H9 (cell line): ENCODE results near the gene PKMYT1. TPM values are rescaled to one million over a fixed set of nuclear protein-coding genes. Genes with fewer than 3 reads are reported as not detected.

Experiments used
- DNase-seq: peaks from one replicate; pipeline ENCODE4 v3.0.0-alpha.2; 2017
- H2AFZ ChIP-seq: one replicate; pipeline ENCODE4 v1.6.1; 2013; ENCODE audit warnings: mild to moderate bottlenecking, low read length, control low read depth, moderate library complexity
- H2AK5ac ChIP-seq: 2 replicates; pipeline ENCODE4 v1.6.1; 2013; ENCODE audit warnings: low read length, control low read depth, mixed read lengths; ENCODE audit not compliant: insufficient read length
- H2BK120ac ChIP-seq: one replicate; pipeline ENCODE4 v1.6.1; 2013; ENCODE audit warnings: low read depth, mild to moderate bottlenecking, low read length, control low read depth, inconsistent platforms; ENCODE audit not compliant: poor library complexity, severe bottlenecking
- H2BK12ac ChIP-seq: 2 replicates; pipeline ENCODE4 v1.6.1; 2013; ENCODE audit warnings: low read length, control low read depth, mixed read lengths, low read depth; ENCODE audit not compliant: insufficient read length
- H2BK15ac ChIP-seq: 2 replicates; pipeline ENCODE4 v1.6.1; 2013; ENCODE audit warnings: low read depth, low read length, control low read depth
- H2BK20ac ChIP-seq: one replicate; pipeline ENCODE4 v1.6.1; 2013; ENCODE audit warnings: low read depth, mild to moderate bottlenecking, low read length, control low read depth, inconsistent platforms; ENCODE audit not compliant: poor library complexity, severe bottlenecking
- H2BK5ac ChIP-seq: 2 replicates; pipeline ENCODE4 v1.6.1; 2013; ENCODE audit warnings: low read length, control low read depth, mixed read lengths; ENCODE audit not compliant: insufficient read length
- H3K14ac ChIP-seq: 2 replicates; pipeline ENCODE4 v1.6.1; 2013; ENCODE audit warnings: low read length, control low read depth; ENCODE audit not compliant: insufficient read depth
- H3K18ac ChIP-seq: 2 replicates; pipeline ENCODE4 v1.6.1; 2013; ENCODE audit warnings: low read depth, mild to moderate bottlenecking, mixed read lengths, low read length, control low read depth; ENCODE audit not compliant: insufficient read length
- H3K23ac ChIP-seq: 2 replicates; pipeline ENCODE4 v1.6.1; 2013; ENCODE audit warnings: low read length, control low read depth, mixed read lengths, low read depth; ENCODE audit not compliant: insufficient read length
- H3K23me2 ChIP-seq: 2 replicates; pipeline ENCODE4 v1.6.1; 2013; ENCODE audit warnings: low read depth, mild to moderate bottlenecking, mixed read lengths, low read length, control low read depth; ENCODE audit not compliant: insufficient read length, poor library complexity, severe bottlenecking
- H3K27ac ChIP-seq: 2 replicates; pipeline ENCODE4 v1.5.1; 2013; ENCODE audit warnings: low read length, control low read depth, mixed read lengths, low read depth; ENCODE audit not compliant: insufficient read length
- H3K27me3 ChIP-seq: 2 replicates; pipeline ENCODE4 v1.6.1; 2013; ENCODE audit warnings: low read length, control low read depth, inconsistent platforms; ENCODE audit not compliant: insufficient read depth
- H3K4ac ChIP-seq: 2 replicates; pipeline ENCODE4 v1.6.1; 2013; ENCODE audit warnings: low read depth, mild to moderate bottlenecking, control low read depth, inconsistent platforms, low read length, moderate library complexity
- H3K4me1 ChIP-seq: 2 replicates; pipeline ENCODE4 v1.6.1; 2013; ENCODE audit warnings: low read length, control low read depth, inconsistent platforms; ENCODE audit not compliant: insufficient read depth
- H3K4me2 ChIP-seq: 2 replicates; pipeline ENCODE4 v1.6.1; 2013; ENCODE audit warnings: low read length, control low read depth, mixed read lengths; ENCODE audit not compliant: insufficient read length, insufficient read depth
- H3K56ac ChIP-seq: 2 replicates; pipeline ENCODE4 v1.6.1; 2013; ENCODE audit warnings: low read depth, mild to moderate bottlenecking, mixed read lengths, low read length, control low read depth; ENCODE audit not compliant: insufficient read length
- H3K79me1 ChIP-seq: 2 replicates; pipeline ENCODE4 v1.6.1; 2013; ENCODE audit warnings: low read depth, mild to moderate bottlenecking, moderate library complexity, low read length, control low read depth, inconsistent platforms; ENCODE audit not compliant: insufficient read depth, poor library complexity, severe bottlenecking
- H3K79me2 ChIP-seq: 2 replicates; pipeline ENCODE4 v1.6.1; 2013; ENCODE audit warnings: low read length, control low read depth, inconsistent platforms; ENCODE audit not compliant: insufficient read depth
- H3K9ac ChIP-seq: 2 replicates; pipeline ENCODE4 v1.6.1; 2013; ENCODE audit warnings: low read length, control low read depth, mixed read lengths; ENCODE audit not compliant: insufficient read length; ENCODE audit errors: extremely low read depth
- H3K9me3 ChIP-seq: one replicate; pipeline ENCODE4 v1.6.1; 2013; ENCODE audit warnings: low read depth, low read length, inconsistent platforms; ENCODE audit not compliant: control insufficient read depth
- H3T11ph ChIP-seq: one replicate; pipeline ENCODE4 v1.6.1; 2013; ENCODE audit warnings: mild to moderate bottlenecking, low read length, control low read depth, inconsistent platforms
- H4K20me1 ChIP-seq: one replicate; pipeline ENCODE4 v1.6.1; 2013; ENCODE audit not compliant: control insufficient read depth, insufficient read length, insufficient read depth
- H4K5ac ChIP-seq: 2 replicates; pipeline ENCODE4 v1.6.1; 2013; ENCODE audit warnings: low read depth, mild to moderate bottlenecking, mixed read lengths, low read length, control low read depth; ENCODE audit not compliant: insufficient read length
- H4K8ac ChIP-seq: replicated peaks from 2 replicates; pipeline ENCODE4 v1.6.1; 2013; ENCODE audit warnings: low read length, control low read depth, mixed read lengths, low read depth; ENCODE audit not compliant: insufficient read length
- H4K91ac ChIP-seq: 2 replicates; pipeline ENCODE4 v1.6.1; 2013; ENCODE audit warnings: low read depth, mild to moderate bottlenecking, moderate library complexity, mixed read lengths, low read length, control low read depth; ENCODE audit not compliant: insufficient read length
- H3K27ac Mint-ChIP-seq, 3 experiments: 2 replicates in 2 of 3; 3 replicates in 1 of 3; pipeline ENCODE4 v1.8.0; 2020 to 2021; ENCODE audit warnings: mixed read lengths in 3 of 3, mild to moderate bottlenecking in 1 of 3, moderate library complexity in 1 of 3
- H3K27me3 Mint-ChIP-seq: 2 replicates; pipeline ENCODE4 v1.8.0; 2021; ENCODE audit warnings: low read depth, mild to moderate bottlenecking, moderate library complexity, mixed read lengths
- H3K36me3 Mint-ChIP-seq, 3 experiments: 2 replicates in 2 of 3; 3 replicates in 1 of 3; pipeline ENCODE4 v1.8.0; 2020 to 2021; ENCODE audit warnings: low read depth in 3 of 3, mixed read lengths in 3 of 3; ENCODE audit not compliant: insufficient read depth in 1 of 3
- H3K4me1 Mint-ChIP-seq, 2 experiments: 2 replicates each; pipeline ENCODE4 v1.8.0; 2020; ENCODE audit warnings: mixed read lengths in 2 of 2
- H3K4me3 Mint-ChIP-seq, 2 experiments: 2 replicates in 1 of 2; 3 replicates in 1 of 2; pipeline ENCODE4 v1.8.0; 2020 to 2021; ENCODE audit warnings: mild to moderate bottlenecking in 2 of 2, mixed read lengths in 2 of 2, moderate library complexity in 1 of 2
- H3K9me3 Mint-ChIP-seq, 2 experiments: 2 replicates in 1 of 2; 3 replicates in 1 of 2; pipeline ENCODE4 v1.8.0; 2020; ENCODE audit warnings: mild to moderate bottlenecking in 2 of 2, mixed read lengths in 2 of 2, moderate library complexity in 1 of 2
- CTCF ChIP-seq: fragments of 200-600 bp; sonication (generic); conservative IDR thresholded peaks from 3 replicates; pipeline ENCODE4 v1.8.0; 2021; ENCODE audit warnings: antibody characterized with exemption, mild to moderate bottlenecking
- WGBS: extraction: QIAGEN DNeasy Blood & Tissue Kit; methylation state at CpG from one replicate; pipeline ENCODE4 v1.1.7; 2013; ENCODE audit warnings: missing lambda C conversion rate, low lambda C conversion rate, mixed read lengths; ENCODE audit not compliant: insufficient read length; ENCODE audit errors: extremely low coverage; 5-methylcytosine and 5-hydroxymethylcytosine counted together
- total RNA-seq: library from RNA; stranded (reverse); gene quantifications from 2 replicates; pipeline ENCODE4 v1.2.1, GENCODE V29; 2021

Gene PKMYT1
- total RNA-seq, 1 experiment from 2014 or later: 114 TPM

- no peak overlapping the region for H2BK20ac ChIP-seq
- no peaks in the 10 kb centered on the region for H3K79me1 ChIP-seq
- Mint-ChIP-seq H3K36me3 (peaks cover 13 to 38% (median 34%) of the 10 kb centered on the region in 3 experiments), H3K27me3 (peaks cover 13% of the 10 kb centered on the region), H3K4me3 (peak overlapping the region in 1 of 2 experiments; percentile 55; a peak in 2 of 5 replicates), H3K4me1 (peaks cover 14 to 39% of the 10 kb centered on the region in 2 experiments), H3K9me3 (no peaks in the 10 kb centered on the region), H3K27ac (no peak overlapping the region)
- H4K91ac ChIP-seq: no peak overlapping the region
- H4K20me1 ChIP-seq: peaks cover 3% of the 10 kb centered on the region
- no peak overlapping the region for H2BK5ac ChIP-seq
- no CpG with 5 or more reads among the region's 15 CpGs for WGBS
- no peak overlapping the region for H3K14ac ChIP-seq
- no peak overlapping the region for H4K5ac ChIP-seq
- H2AK5ac ChIP-seq: no peak overlapping the region
- no peak overlapping the region for H4K8ac ChIP-seq
- no peak overlapping the region for H3K9ac ChIP-seq
- DNase-seq: no peak
- H3K27ac ChIP-seq: no peak overlapping the region
- no peak overlapping the region for H2BK15ac ChIP-seq
- no peaks in the 10 kb centered on the region for H3K27me3 ChIP-seq
- H3K79me2 ChIP-seq: no peaks in the 10 kb centered on the region
- H3K4me1 ChIP-seq: no peaks in the 10 kb centered on the region
- no peak overlapping the region for H3K56ac ChIP-seq
- no peak overlapping the region for H3K23ac ChIP-seq
- no peaks in the 10 kb centered on the region for H3K9me3 ChIP-seq
- H2BK120ac ChIP-seq: no peak overlapping the region
- H3K18ac ChIP-seq: no peak overlapping the region
- H2BK12ac ChIP-seq: no peak overlapping the region
- no peak for TF ChIP-seq CTCF
- no peak overlapping the region for H2AFZ ChIP-seq
- H3K4me2 ChIP-seq: no peak overlapping the region
- no peak overlapping the region for H3K4ac ChIP-seq
- H3T11ph ChIP-seq: no peak overlapping the region
- H3K23me2 ChIP-seq: no peaks in the 10 kb centered on the region
Observed at GRCh38 chr16:3028716-3029319, 48.6 kb upstream of the PKMYT1 start.
